Osteocyte (in vitro differentiated cells): ENCODE data around the gene SLC23A1. TPM values are rescaled to one million over a fixed set of nuclear protein-coding genes. Genes with fewer than 3 reads are reported as not detected.

ENCODE experiments used
- DNase-seq: peaks from one replicate; pipeline ENCODE4 v3.0.0; 2021; ENCODE audit warnings: mixed read lengths; ENCODE audit not compliant: unreplicated experiment; ENCODE audit errors: extremely low spot score
- H3K27ac Mint-ChIP-seq: one replicate; pipeline ENCODE4 v1.8.0; 2021; ENCODE audit warnings: mild to moderate bottlenecking, mixed read lengths; ENCODE audit not compliant: unreplicated experiment
- H3K27me3 Mint-ChIP-seq: one replicate; pipeline ENCODE4 v1.8.0; 2021; ENCODE audit warnings: mixed read lengths; ENCODE audit not compliant: unreplicated experiment
- H3K36me3 Mint-ChIP-seq: one replicate; pipeline ENCODE4 v1.8.0; 2021; ENCODE audit warnings: mixed read lengths; ENCODE audit not compliant: unreplicated experiment
- H3K4me1 Mint-ChIP-seq: one replicate; pipeline ENCODE4 v1.8.0; 2021; ENCODE audit warnings: mixed read lengths; ENCODE audit not compliant: unreplicated experiment
- H3K4me3 Mint-ChIP-seq: one replicate; pipeline ENCODE4 v1.8.0; 2021; ENCODE audit warnings: mild to moderate bottlenecking, moderate library complexity, mixed read lengths; ENCODE audit not compliant: unreplicated experiment
- H3K9me3 Mint-ChIP-seq: one replicate; pipeline ENCODE4 v1.8.0; 2021; ENCODE audit warnings: mixed read lengths; ENCODE audit not compliant: unreplicated experiment
- CTCF ChIP-seq: fragments of 200-600 bp; sonication (generic); IDR thresholded peaks from 2 replicates; pipeline ENCODE4 v1.5.0; 2021; ENCODE audit warnings: antibody characterized with exemption, mild to moderate bottlenecking, moderate library complexity
- total RNA-seq: library from RNA; stranded (reverse); gene quantifications from 2 replicates; pipeline ENCODE4 v1.2.1, GENCODE V29; 2021

The SLC23A1 gene
- total RNA-seq, 1 donor from 2014 or later, result not detected

- peaks cover 2% of the 10 kb centered on the region for H3K4me1 Mint-ChIP-seq
- DNase-seq, result no peak
- peaks cover under 1% of the 10 kb centered on the region for H3K36me3 Mint-ChIP-seq
- H3K27me3 Mint-ChIP-seq, result no peaks in the 10 kb centered on the region
- H3K27ac Mint-ChIP-seq, result no peak overlapping the region
- no peaks in the 10 kb centered on the region for H3K9me3 Mint-ChIP-seq
- no peak for TF ChIP-seq CTCF
- H3K4me3 Mint-ChIP-seq, result no peak overlapping the region
These were observed 3.3 kb downstream of the SLC23A1 start for GRCh38 chr5:139379626-139380449.

DNA sequence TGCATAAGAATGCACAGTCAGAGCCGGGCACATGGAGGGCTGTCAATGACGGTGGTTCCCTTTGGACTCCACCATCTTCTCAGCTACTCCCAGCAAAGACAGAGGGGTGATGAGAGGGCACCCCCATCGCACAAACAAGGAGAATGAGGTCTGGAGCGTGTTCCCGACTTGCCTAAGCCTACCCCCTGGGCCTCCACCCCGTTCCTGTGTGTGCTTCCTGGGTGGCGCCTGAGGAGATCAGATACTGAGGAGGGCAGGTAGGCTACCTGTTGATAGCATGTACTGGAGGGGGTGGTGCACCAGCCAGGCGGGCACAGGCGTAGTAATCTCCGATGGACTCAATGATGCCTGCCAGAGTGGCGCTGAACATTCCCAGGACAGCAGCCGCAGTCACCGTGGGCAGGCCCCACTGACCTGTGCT is 4.1 kb downstream of the SLC23A1 start:
- H3K4me1 Mint-ChIP-seq, result peaks cover under 1% of the 10 kb centered on the region
- H3K36me3 Mint-ChIP-seq, result peaks cover 3% of the 10 kb centered on the region
- H3K9me3 Mint-ChIP-seq, result no peaks in the 10 kb centered on the region
- TF ChIP-seq CTCF, result no peak
- no peaks in the 10 kb centered on the region for H3K27me3 Mint-ChIP-seq
- H3K27ac Mint-ChIP-seq, result no peak overlapping the region
- DNase-seq, result no peak
- no peak overlapping the region for H3K4me3 Mint-ChIP-seq

DNA sequence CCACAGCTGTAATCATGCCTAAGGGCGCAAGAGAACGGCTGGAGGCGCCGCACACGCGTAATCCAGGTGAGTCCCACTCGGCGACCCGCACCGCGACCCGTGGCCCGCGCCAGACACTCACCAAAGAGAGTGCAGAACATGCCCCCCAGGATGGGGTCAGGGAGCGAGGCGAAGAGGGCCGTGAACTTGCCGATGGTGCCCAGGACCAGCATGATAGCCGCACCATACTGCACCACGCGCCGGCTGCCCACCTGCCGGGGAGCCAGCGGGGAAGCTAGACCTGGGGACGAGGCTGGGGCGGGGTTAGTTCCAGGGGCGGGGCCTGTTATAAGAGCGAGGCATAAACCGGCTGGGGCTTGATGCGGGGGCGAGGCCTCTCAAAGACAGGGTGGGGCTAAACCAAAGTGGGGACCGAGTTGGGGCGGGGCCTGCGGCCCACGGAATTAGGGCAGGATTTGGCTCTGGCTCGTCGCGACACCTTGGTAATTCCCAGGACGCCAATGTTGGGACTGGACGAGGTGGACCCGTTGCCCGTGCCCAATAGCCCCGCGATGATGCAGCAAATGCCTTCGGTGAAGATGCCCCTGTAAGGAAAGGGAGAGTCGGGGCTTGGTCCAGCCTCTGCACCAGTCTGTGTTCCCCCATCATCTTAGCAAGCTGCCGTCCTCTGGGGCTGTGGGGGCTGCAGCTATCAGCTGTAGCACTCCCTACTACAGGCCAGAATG is 4.8 kb downstream of the SLC23A1 start:
- no peak overlapping the region for H3K4me3 Mint-ChIP-seq
- peaks cover 3% of the 10 kb centered on the region for H3K36me3 Mint-ChIP-seq
- H3K9me3 Mint-ChIP-seq, result no peaks in the 10 kb centered on the region
- H3K27me3 Mint-ChIP-seq, result no peaks in the 10 kb centered on the region
- DNase-seq, result no peak
- peaks cover 6% of the 10 kb centered on the region for H3K4me1 Mint-ChIP-seq
- TF ChIP-seq CTCF, result no peak
- no peak overlapping the region for H3K27ac Mint-ChIP-seq

DNA sequence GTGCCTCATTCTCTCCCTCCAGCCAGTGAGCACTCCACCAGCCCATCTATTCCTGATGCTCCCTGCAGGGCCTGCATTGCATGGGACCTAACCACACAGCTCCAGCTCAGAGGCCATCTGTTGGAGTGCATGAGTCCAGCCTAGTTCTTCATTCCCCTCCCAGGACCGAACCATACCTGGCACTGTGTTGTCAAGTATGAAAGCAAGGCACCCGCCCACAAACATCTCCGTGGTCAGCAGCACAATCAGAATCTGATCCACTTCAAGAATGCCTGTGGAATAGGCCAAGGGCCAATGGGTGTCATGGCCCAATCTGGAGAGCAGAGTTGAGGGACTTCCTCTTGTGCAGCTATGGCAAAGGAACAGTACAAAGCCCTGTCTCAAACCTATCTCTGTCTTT is 5.9 kb downstream of the SLC23A1 start:
- no peak overlapping the region for H3K27ac Mint-ChIP-seq
- peaks cover 7% of the 10 kb centered on the region for H3K36me3 Mint-ChIP-seq
- peaks cover 8% of the 10 kb centered on the region for H3K4me1 Mint-ChIP-seq
- no peak overlapping the region for H3K4me3 Mint-ChIP-seq
- no peaks in the 10 kb centered on the region for H3K9me3 Mint-ChIP-seq
- no peak for TF ChIP-seq CTCF
- no peaks in the 10 kb centered on the region for H3K27me3 Mint-ChIP-seq
- DNase-seq, result no peak

GRCh38 chr5:139376364-139376763 is 6.7 kb downstream of the SLC23A1 start:
- no peak for TF ChIP-seq CTCF
- no peaks in the 10 kb centered on the region for H3K9me3 Mint-ChIP-seq

More at GRCh38 chr5:139376364-139376763, 6.7 kb downstream of the SLC23A1 start:
- Mint-ChIP-seq H3K4me1 (peaks cover 8% of the 10 kb centered on the region), H3K4me3 (no peak overlapping the region), H3K27me3 (no peaks in the 10 kb centered on the region), H3K27ac (no peak overlapping the region), H3K36me3 (peaks cover 14% of the 10 kb centered on the region)
- DNase-seq, result no peak
